GM06990 (cell line): ENCODE measurements around the gene NUSAP1.

Source experiments
- DNase-seq: peaks from one replicate; pipeline ENCODE4 v3.0.0-alpha.2; 2011; ENCODE audit not compliant: insufficient read length; ENCODE audit errors: extremely low read depth
- H3K27me3 ChIP-seq: replicated peaks from 2 replicates; pipeline ENCODE4 v1.6.0; 2011; ENCODE audit warnings: low read length; ENCODE audit not compliant: control insufficient read depth, insufficient read depth
- H3K36me3 ChIP-seq: 2 replicates; pipeline ENCODE4 v1.5.1; 2011; ENCODE audit warnings: low read length; ENCODE audit not compliant: control insufficient read depth, insufficient read depth
- H3K4me3 ChIP-seq: replicated peaks from 2 replicates; pipeline ENCODE4 v1.5.1; 2011; ENCODE audit warnings: low read depth, mild to moderate bottlenecking, control low read depth, low read length
- CTCF ChIP-seq: IDR thresholded peaks from 2 replicates; pipeline ENCODE4 v1.5.1; 2011; ENCODE audit warnings: low read length, control low read depth, mild to moderate bottlenecking, inconsistent platforms; ENCODE audit not compliant: insufficient read depth, poor library complexity, severe bottlenecking

Gene NUSAP1

DNA sequence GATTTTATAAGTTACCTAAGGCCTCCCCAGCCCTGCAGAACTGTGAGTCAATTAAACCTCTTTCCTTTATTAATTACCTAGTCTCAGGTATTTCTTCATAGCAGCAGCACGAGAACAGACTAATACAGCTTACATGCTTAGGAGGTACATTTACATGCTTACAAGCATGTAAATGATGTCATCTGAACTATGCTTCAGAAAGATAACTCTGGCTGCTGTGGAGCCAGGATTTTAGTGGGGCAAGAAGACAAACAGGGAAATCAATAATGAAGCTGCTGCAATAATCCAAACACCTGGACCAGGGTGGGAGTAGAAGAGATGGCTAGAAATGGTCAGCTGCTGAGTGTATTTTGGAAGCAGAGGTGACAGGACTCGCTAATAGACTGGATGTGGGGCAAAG, 60.0 kb downstream of the NUSAP1 start:
- H3K36me3 ChIP-seq = peaks cover 2% of the 10 kb centered on the region
- H3K27me3 ChIP-seq = no peaks in the 10 kb centered on the region
- no peak overlapping the region for H3K4me3 ChIP-seq
- TF ChIP-seq CTCF = no peak
- no peak for DNase-seq

- Histone ChIP-seq H3K27me3 (no peaks in the 10 kb centered on the region), H3K36me3 (no peaks in the 10 kb centered on the region), H3K4me3 (no peak overlapping the region)
- no peak for DNase-seq
- no peak for TF ChIP-seq CTCF
Measured at GRCh38 chr15:41394924-41395323, 62.2 kb downstream of the NUSAP1 start.

DNA sequence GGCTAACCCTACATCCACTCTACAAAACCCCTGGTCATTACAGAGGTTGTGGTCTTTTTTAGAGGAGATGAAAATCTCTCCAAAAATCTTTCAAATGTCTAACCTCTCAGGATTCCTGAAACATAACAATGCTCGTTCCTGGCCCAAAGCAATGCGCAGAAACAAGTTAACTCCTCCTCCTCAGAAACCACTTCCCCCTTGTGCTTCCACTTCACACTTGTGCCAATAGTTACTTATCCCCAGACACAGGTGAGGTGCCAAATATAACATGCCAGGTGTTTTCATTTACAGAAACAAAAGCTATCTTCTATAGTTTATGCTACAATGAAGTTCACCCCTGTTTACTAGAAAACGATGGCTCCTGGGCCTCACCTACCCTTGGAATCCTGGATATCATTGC, 63.4 kb downstream of the NUSAP1 start:
- no peak for TF ChIP-seq CTCF
- no peak for DNase-seq
- Histone ChIP-seq H3K4me3 (no peak overlapping the region), H3K36me3 (no peaks in the 10 kb centered on the region), H3K27me3 (no peaks in the 10 kb centered on the region)

DNA sequence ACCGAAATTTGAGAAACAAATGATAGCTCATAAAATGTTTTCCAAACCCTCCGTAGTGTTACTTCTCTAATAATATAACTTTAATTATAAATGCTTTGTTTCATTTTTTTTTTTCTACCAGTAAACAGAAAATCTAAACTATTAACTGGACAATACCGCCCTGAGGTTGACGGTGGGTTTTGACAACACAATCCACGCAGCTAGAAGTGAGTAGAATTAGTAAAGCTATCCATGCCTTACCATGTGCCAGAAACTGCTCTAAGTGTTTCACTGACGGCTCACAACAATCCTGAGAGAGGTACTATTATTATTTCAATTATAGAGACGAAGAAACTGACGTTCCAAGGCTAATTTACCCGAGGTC, 69.2 kb downstream of the NUSAP1 start:
- no peaks in the 10 kb centered on the region for H3K27me3 ChIP-seq
- TF ChIP-seq CTCF = no peak

DNA sequence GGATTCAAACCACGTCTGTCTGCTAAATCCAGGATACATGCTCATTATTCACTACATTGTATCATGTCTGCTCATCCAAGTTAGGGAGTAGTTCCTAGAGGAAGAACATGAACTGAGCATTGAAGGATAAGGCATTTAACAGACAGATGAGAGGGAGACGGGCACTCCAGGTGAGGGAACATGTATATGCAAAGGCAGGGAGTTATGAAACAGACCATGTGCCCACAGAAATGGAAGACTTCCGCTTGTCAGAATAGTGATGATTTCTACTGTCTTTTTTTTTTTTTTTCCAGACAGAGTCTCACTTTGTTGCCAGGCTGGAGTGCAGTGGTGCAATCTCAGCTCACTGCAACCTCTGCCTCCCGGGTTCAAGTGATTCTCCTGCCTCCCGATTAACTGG, 74.7 kb downstream of the NUSAP1 start:
- Histone ChIP-seq H3K4me3 (no peak overlapping the region), H3K27me3 (no peaks in the 10 kb centered on the region), H3K36me3 (no peaks in the 10 kb centered on the region)
- no peak for DNase-seq
- no peak for TF ChIP-seq CTCF

More for the DNA sequence above, 69.2 kb downstream of the NUSAP1 start:
- no peaks in the 10 kb centered on the region for H3K36me3 ChIP-seq
- peak overlapping the region; percentile 69 for H3K4me3 ChIP-seq
- DNase-seq = no peak

GRCh38 chr15:41408234-41408641, 75.6 kb downstream of the NUSAP1 start:
- no peak for DNase-seq
- TF ChIP-seq CTCF = no peak
- Histone ChIP-seq H3K36me3 (no peaks in the 10 kb centered on the region), H3K4me3 (no peak overlapping the region), H3K27me3 (no peaks in the 10 kb centered on the region)
